Measurements from ENCODE around the gene UROC1. TPM values are rescaled to one million over a fixed set of nuclear protein-coding genes. Genes with fewer than 3 reads are reported as not detected.
A peak's percentile ranks its signal among the peaks of the same experiment; 100 is the strongest.

UROC1 gene
- total and polyA plus RNA-seq, 2 of the 13 experiments (the other 11 are each of a cell fraction or from before 2014, with no cell fraction given) = 0.71 to 1.3 TPM

GRCh38 chr3:126528800-126529541 lies 11.4 kb upstream of the UROC1 start (continued):
- TF ChIP-seq XBP1 (CRISPR knock-in tag; IDR thresholded peaks at IDR 0.05) (no peak), MLLT10 (CRISPR knock-in tag; IDR thresholded peaks at IDR 0.05) (no peak), YY1 (IDR thresholded peaks at IDR 0.05; ENCODE audit: insufficient read depth, insufficient replicate concordance, low read depth, low read length) (peak; percentile 63), HCFC1 (IDR thresholded peaks at IDR 0.05; ENCODE audit: low read depth, low read length) (no peak), ZNF333 (CRISPR knock-in tag; IDR thresholded peaks at IDR 0.05; ENCODE audit: borderline replicate concordance) (no peak), ZNF18 (CRISPR knock-in tag; IDR thresholded peaks at IDR 0.05; ENCODE audit: insufficient replicate concordance) (no peak), UBTF (CRISPR knock-in tag; IDR thresholded peaks at IDR 0.05) (peak; percentile 79), ZBTB7A (CRISPR knock-in tag; IDR thresholded peaks at IDR 0.05) (peak; percentile 28), ZNF678 (CRISPR knock-in tag; IDR thresholded peaks at IDR 0.05) (no peak), KAT2B (IDR thresholded peaks at IDR 0.05; ENCODE audit: borderline replicate concordance, low read depth, low read length) (no peak), ZNF460 (CRISPR knock-in tag; IDR thresholded peaks at IDR 0.05; ENCODE audit: borderline replicate concordance) (no peak; the same call in 1 of the 2 replicates), ZNF292 (CRISPR knock-in tag; IDR thresholded peaks at IDR 0.05; ENCODE audit: borderline replicate concordance, low read depth) (peak; percentile 86; the same call in 1 of the 2 replicates), PRPF4 (IDR thresholded peaks at IDR 0.05; ENCODE audit: low read depth, low read length, poor library complexity, severe bottlenecking) (no peak), ZNF253 (CRISPR knock-in tag; IDR thresholded peaks at IDR 0.05; ENCODE audit: borderline replicate concordance) (no peak), ZNF543 (CRISPR knock-in tag; IDR thresholded peaks at IDR 0.05) (no peak), NCOA5 (CRISPR knock-in tag; IDR thresholded peaks at IDR 0.05) (no peak), HNF4G (IDR thresholded peaks at IDR 0.05; ENCODE audit: borderline replicate concordance, low read depth, low read length) (peak; percentile 41; the same call in 1 of the 2 replicates), HNF4G (CRISPR knock-in tag; IDR thresholded peaks at IDR 0.05; ENCODE audit: borderline replicate concordance, low read depth) (peak; percentile 73; the same call in 1 of the 2 replicates), YEATS4 (CRISPR knock-in tag; IDR thresholded peaks at IDR 0.05; ENCODE audit: borderline replicate concordance) (peak; percentile 82), ZFP62 (CRISPR knock-in tag; IDR thresholded peaks at IDR 0.05) (no peak), CBX2 (IDR thresholded peaks at IDR 0.05; ENCODE audit: low read depth, low read length) (no peak), CBX2 (CRISPR knock-in tag; IDR thresholded peaks at IDR 0.05; ENCODE audit: low read depth) (no peak), NCOR1 (IDR thresholded peaks at IDR 0.05; ENCODE audit: borderline replicate concordance, low read length) (peak; percentile 75; the same call in 1 of the 2 replicates), ZHX1 (CRISPR knock-in tag; IDR thresholded peaks at IDR 0.05; ENCODE audit: low read depth) (no peak; the same call in 1 of the 2 replicates)
